PC-9 (cell line): ENCODE measurements around the gene ALG12. TPM values are rescaled to one million over a fixed set of nuclear protein-coding genes. Genes with fewer than 3 reads are reported as not detected.

ENCODE experiments used
- BruUV-seq: library from RNA; stranded (reverse); fragments of 400-500 nt; replicated peaks from 2 replicates; lab custom pipeline; 2021; lab: Mats Ljungman, UMichigan
- CTCF ChIA-PET: fragments of 300-600 bp; sonication (Branson Sonifier 250); formaldehyde crosslinking; loops from one replicate; lab custom pipeline; 2022; ENCODE audit warnings: antibody characterized with exemption; lab: Charles Lee
- POLR2A ChIA-PET: fragments of 300-600 bp; sonication (Branson Sonifier 250); formaldehyde crosslinking; loops from one replicate; lab custom pipeline; 2022; ENCODE audit warnings: antibody characterized with exemption; ENCODE audit not compliant: unreplicated experiment; lab: Charles Lee
- DNase-seq, 2 experiments: peaks; one replicate each; pipeline versions ENCODE4 v3.0.0 to v3.0.0-alpha.2; 2015 to 2022; ENCODE audit warnings: mixed read lengths in 1 of 2
- H2AFZ ChIP-seq: fragments of 200-600 bp; sonication (generic); 2 replicates; pipeline ENCODE4 v1.8.1; 2017; ENCODE audit warnings: antibody characterized with exemption
- H3F3A ChIP-seq: fragments of 200-600 bp; sonication (generic); 2 replicates; pipeline ENCODE4 v1.8.1; 2017; ENCODE audit warnings: antibody characterized with exemption, mild to moderate bottlenecking, low read depth; ENCODE audit not compliant: insufficient read depth
- H3K27ac ChIP-seq: fragments of 200-600 bp; sonication (generic); 2 replicates; pipeline ENCODE4 v1.6.1; 2016; ENCODE audit warnings: mixed run types
- H3K27me3 ChIP-seq: fragments of 200-600 bp; sonication (generic); 2 replicates; pipeline ENCODE4 v1.6.1; 2016; ENCODE audit warnings: low read depth, mixed run types; ENCODE audit not compliant: insufficient read depth
- H3K36me3 ChIP-seq: fragments of 200-600 bp; sonication (generic); 2 replicates; pipeline ENCODE4 v1.6.1; 2016; ENCODE audit warnings: low read depth, mixed run types
- H3K4me1 ChIP-seq: fragments of 200-600 bp; sonication (generic); replicated peaks from 2 replicates; pipeline ENCODE4 v1.6.1; 2016; ENCODE audit warnings: mixed run types; ENCODE audit not compliant: insufficient read depth
- H3K4me2 ChIP-seq: fragments of 200-600 bp; sonication (generic); 2 replicates; pipeline ENCODE4 v1.6.1; 2017; ENCODE audit warnings: mixed run types
- H3K4me3 ChIP-seq: fragments of 200-600 bp; sonication (generic); 2 replicates; pipeline ENCODE4 v1.6.1; 2016; ENCODE audit warnings: mixed run types
- H3K79me2 ChIP-seq: fragments of 200-600 bp; sonication (generic); 2 replicates; pipeline ENCODE4 v1.6.1; 2017; ENCODE audit warnings: low read depth, mixed run types
- H3K9me2 ChIP-seq: fragments of 200-600 bp; sonication (generic); 2 replicates; pipeline ENCODE4 v1.8.1; 2017; ENCODE audit warnings: mild to moderate bottlenecking; ENCODE audit not compliant: insufficient read depth
- H3K9me3 ChIP-seq: fragments of 200-600 bp; sonication (generic); 2 replicates; pipeline ENCODE4 v1.8.1; 2016; ENCODE audit warnings: low read depth; ENCODE audit not compliant: insufficient read depth
- H4K20me1 ChIP-seq: fragments of 200-600 bp; sonication (generic); 2 replicates; pipeline ENCODE4 v1.8.1; 2017; ENCODE audit not compliant: insufficient read depth
- EZH2 ChIP-seq: fragments of 200-600 bp; sonication (generic); IDR thresholded peaks from 2 replicates; pipeline ENCODE4 v1.8.0; 2017; ENCODE audit warnings: antibody characterized with exemption, low read depth
- intact Hi-C: fragments of 100-400 bp; cut with micrococcal nuclease; formaldehyde crosslinking; loops from one replicate; pipeline ENCODE4 v1.10.0; 2022; ENCODE audit not compliant: unreplicated experiment
- total RNA-seq: library from RNA; stranded (reverse); gene quantifications from 2 replicates; pipeline ENCODE4 v1.2.3, GENCODE V29; 2021
- TF ChIP-seq, protein P1 (sequence below): fragments of 200-600 bp; sonication (generic); conservative IDR thresholded peaks from 2 replicates; pipeline ENCODE4 v1.6.1; 2017; ENCODE audit warnings: mixed run types, antibody characterized with exemption, mild to moderate bottlenecking, moderate library complexity

Gene ALG12
- total RNA-seq, 1 experiment from 2014 or later = 16.8 TPM

GRCh38 chr22:49866134-49866533 is 52.1 kb downstream of the ALG12 start:
- DNase-seq = no peak
- Histone ChIP-seq H3K4me1 (no peaks in the 10 kb centered on the region), H3K36me3 (peaks cover 40% of the 10 kb centered on the region), H3K9me2 (no peaks in the 10 kb centered on the region), H2AFZ (no peak overlapping the region), H3K9me3 (peaks cover 25% of the 10 kb centered on the region), H4K20me1 (peaks cover 32% of the 10 kb centered on the region), H3K27me3 (no peaks in the 10 kb centered on the region), H3K79me2 (peaks cover 98% of the 10 kb centered on the region), H3K4me2 (no peak overlapping the region), H3F3A (no peaks in the 10 kb centered on the region; the same call in 1 of the 2 replicates), H3K4me3 (no peak overlapping the region), H3K27ac (no peak overlapping the region)
- intact Hi-C loops = no loop called here
- BruUV-seq = no TSS peak
- ChIA-PET POLR2A (no interaction called here), CTCF (no interaction called here)
- TF ChIP-seq, protein P1, sequence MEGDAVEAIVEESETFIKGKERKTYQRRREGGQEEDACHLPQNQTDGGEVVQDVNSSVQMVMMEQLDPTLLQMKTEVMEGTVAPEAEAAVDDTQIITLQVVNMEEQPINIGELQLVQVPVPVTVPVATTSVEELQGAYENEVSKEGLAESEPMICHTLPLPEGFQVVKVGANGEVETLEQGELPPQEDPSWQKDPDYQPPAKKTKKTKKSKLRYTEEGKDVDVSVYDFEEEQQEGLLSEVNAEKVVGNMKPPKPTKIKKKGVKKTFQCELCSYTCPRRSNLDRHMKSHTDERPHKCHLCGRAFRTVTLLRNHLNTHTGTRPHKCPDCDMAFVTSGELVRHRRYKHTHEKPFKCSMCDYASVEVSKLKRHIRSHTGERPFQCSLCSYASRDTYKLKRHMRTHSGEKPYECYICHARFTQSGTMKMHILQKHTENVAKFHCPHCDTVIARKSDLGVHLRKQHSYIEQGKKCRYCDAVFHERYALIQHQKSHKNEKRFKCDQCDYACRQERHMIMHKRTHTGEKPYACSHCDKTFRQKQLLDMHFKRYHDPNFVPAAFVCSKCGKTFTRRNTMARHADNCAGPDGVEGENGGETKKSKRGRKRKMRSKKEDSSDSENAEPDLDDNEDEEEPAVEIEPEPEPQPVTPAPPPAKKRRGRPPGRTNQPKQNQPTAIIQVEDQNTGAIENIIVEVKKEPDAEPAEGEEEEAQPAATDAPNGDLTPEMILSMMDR = no peak
- no peak for TF ChIP-seq EZH2

- Histone ChIP-seq H4K20me1 (peaks cover 36% of the 10 kb centered on the region), H3K4me1 (no peaks in the 10 kb centered on the region), H3K4me2 (no peak overlapping the region), H3K79me2 (peaks cover 98% of the 10 kb centered on the region), H2AFZ (no peak overlapping the region), H3K4me3 (no peak overlapping the region), H3K36me3 (peaks cover 40% of the 10 kb centered on the region), H3K9me3 (peaks cover 25% of the 10 kb centered on the region), H3F3A (no peaks in the 10 kb centered on the region; the same call in 1 of the 2 replicates), H3K27me3 (no peaks in the 10 kb centered on the region), H3K27ac (no peak overlapping the region), H3K9me2 (no peaks in the 10 kb centered on the region)
- CTCF ChIA-PET = no interaction called here
- no TSS peak for BruUV-seq
- intact Hi-C loops = no loop called here
- POLR2A ChIA-PET = no interaction called here
- no peak for TF ChIP-seq EZH2
- TF ChIP-seq, protein P1 = no peak
- no peak for DNase-seq
Measured at GRCh38 chr22:49865156-49865555, 53.1 kb downstream of the ALG12 start.

DNA sequence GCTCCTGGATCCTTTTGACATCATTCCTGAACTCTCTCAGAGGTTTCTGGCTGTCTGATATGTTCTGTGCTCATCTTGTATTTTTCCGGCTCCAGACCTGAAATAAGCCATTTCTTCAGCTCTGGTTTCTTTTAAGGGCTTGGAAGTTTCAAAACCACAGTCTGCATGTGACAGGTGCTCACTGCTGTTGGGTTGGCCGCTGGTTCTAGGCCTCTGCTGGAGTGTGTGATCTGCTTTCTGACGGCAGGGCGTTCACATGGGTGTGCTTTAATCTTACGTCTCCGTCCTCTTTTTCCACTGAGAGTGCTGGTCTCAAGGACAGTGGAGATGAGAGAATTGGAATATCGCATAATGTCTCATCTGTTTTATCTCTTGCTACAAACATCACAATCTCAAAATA is 54.3 kb downstream of the ALG12 start:
- BruUV-seq = no TSS peak
- H3K4me2 ChIP-seq = no peak overlapping the region
- ChIA-PET POLR2A (interaction anchor here (0.6 kb wide), 1 partner anchor 70 kb away, joined by 4 read pairs; no protein-coding TSS in a partner anchor), CTCF (no interaction called here)
- H3K79me2 ChIP-seq = peaks cover 98% of the 10 kb centered on the region
- TF ChIP-seq EZH2 = no peak
- TF ChIP-seq, protein P1 = no peak
- DNase-seq = no peak
- peaks cover 34% of the 10 kb centered on the region for H4K20me1 ChIP-seq
- intact Hi-C loops = no loop called here
- no peaks in the 10 kb centered on the region; the same call in 1 of the 2 replicates for H3F3A ChIP-seq
- no peak overlapping the region for H2AFZ ChIP-seq
- no peaks in the 10 kb centered on the region for H3K4me1 ChIP-seq
- H3K27me3 ChIP-seq = no peaks in the 10 kb centered on the region
- H3K9me2 ChIP-seq = no peaks in the 10 kb centered on the region
- no peak overlapping the region for H3K27ac ChIP-seq
- peaks cover 15% of the 10 kb centered on the region for H3K9me3 ChIP-seq
- H3K36me3 ChIP-seq = peaks cover 31% of the 10 kb centered on the region
- H3K4me3 ChIP-seq = no peak overlapping the region
